HepG2 (cell line): ENCODE results near the gene MMP25. TPM values are rescaled to one million over a fixed set of nuclear protein-coding genes. Genes with fewer than 3 reads are reported as not detected.

Experiments
- AFF4 ChIP-seq: sonication (generic); formaldehyde crosslinking; IDR thresholded peaks from 2 replicates; pipeline ENCODE4 v1.4.0; 2020; ENCODE audit warnings: missing genetic modification reagents
- ZBTB8A ChIP-seq: sonication (generic); formaldehyde crosslinking; IDR thresholded peaks from 2 replicates; pipeline ENCODE4 v1.4.0; 2020; ENCODE audit warnings: mild to moderate bottlenecking, low read depth, missing genetic modification reagents, borderline replicate concordance
- polyA plus RNA-seq, 8 experiments: library from polyadenylated mRNA; depleted of rRNA in 3 of 8; stranded (reverse) in 7 of 8; unstranded in 1 of 8; fragments of >200 nt; fragmentation: Illumina TruSeq in 4 of 8; extraction: Trizol in 4 of 8; gene quantifications; 2 replicates each; pipeline versions ENCODE4 v1.2.1 to v1.2.3, GENCODE V29; 2011 to 2016; ENCODE audit warnings: low read depth in 4 of 8, missing spikeins in 1 of 8, mixed read lengths in 1 of 8; ENCODE audit not compliant: insufficient read depth in 1 of 8
- total RNA-seq, 5 experiments: library from RNA; depleted of rRNA; stranded (reverse); fragments of >200 nt; fragmentation: Illumina TruSeq; extraction: Trizol; gene quantifications; 2 replicates each; pipeline ENCODE4 v1.2.3, GENCODE V29; 2016; ENCODE audit warnings: low read depth in 1 of 5
- TF ChIP-seq, protein P1 (sequence below): sonication (generic); formaldehyde crosslinking; IDR thresholded peaks from 2 replicates; pipeline ENCODE4 v1.4.0; 2020; ENCODE audit warnings: mild to moderate bottlenecking, missing genetic modification reagents

The MMP25 gene
- total and polyA plus RNA-seq, 2 of the 13 experiments (the other 11 are each of a cell fraction or from before 2014, with no cell fraction given): 0.04 to 0.08 TPM

GRCh38 chr16:3097266-3097665 lies 50.9 kb downstream of the MMP25 start (continued):
- TF ChIP-seq, protein P1, sequence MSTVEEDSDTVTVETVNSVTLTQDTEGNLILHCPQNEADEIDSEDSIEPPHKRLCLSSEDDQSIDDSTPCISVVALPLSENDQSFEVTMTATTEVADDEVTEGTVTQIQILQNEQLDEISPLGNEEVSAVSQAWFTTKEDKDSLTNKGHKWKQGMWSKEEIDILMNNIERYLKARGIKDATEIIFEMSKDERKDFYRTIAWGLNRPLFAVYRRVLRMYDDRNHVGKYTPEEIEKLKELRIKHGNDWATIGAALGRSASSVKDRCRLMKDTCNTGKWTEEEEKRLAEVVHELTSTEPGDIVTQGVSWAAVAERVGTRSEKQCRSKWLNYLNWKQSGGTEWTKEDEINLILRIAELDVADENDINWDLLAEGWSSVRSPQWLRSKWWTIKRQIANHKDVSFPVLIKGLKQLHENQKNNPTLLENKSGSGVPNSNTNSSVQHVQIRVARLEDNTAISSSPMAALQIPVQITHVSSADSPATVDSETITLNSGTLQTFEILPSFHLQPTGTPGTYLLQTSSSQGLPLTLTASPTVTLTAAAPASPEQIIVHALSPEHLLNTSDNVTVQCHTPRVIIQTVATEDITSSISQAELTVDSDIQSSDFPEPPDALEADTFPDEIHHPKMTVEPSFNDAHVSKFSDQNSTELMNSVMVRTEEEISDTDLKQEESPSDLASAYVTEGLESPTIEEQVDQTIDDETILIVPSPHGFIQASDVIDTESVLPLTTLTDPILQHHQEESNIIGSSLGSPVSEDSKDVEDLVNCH (CRISPR knock-in tag): no peak
- TF ChIP-seq AFF4 (CRISPR knock-in tag): no peak
- TF ChIP-seq ZBTB8A (CRISPR knock-in tag): no peak
